Cerebellar nuclear complex (tissue), 1 donor: ENCODE measurements around the gene ADAM10.

Experiments
- DNase-seq, 2 experiments: peaks; one replicate each; lab custom pipeline; 2025; lab: John Stamatoyannopoulos, UW

ADAM10 gene

DNA sequence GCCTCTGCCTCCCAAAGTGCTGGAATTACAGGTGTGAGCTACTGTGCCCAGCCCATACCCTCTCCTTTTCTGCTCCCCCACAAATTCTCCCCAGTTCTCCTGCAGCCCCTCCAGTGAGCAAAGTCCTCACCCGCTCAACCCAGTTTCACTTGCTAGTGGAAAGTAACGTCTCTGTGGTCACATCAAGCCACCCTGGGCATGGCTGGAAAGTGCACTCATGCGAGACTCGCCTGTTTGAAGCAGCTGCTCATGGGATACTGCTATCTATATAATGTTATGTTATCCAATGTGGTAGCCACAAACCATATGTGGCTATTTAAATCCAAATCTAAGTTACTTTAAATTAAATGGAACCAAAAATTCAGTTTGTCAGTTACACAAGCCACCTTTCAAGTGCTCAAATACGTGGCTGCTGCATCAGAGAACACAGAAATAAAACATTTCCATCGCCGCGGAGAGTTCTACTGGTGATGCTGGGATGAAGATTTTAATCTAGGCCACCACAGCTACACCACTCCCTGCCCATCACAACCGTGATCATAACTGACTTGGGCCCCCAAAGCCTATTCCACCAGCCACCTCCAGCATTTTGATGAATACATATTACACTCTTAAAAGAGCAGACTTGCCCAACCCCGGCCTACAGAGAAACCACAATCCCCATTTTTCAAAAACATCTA is 198.3 kb downstream of the ADAM10 start:
- no peak for DNase-seq

DNA sequence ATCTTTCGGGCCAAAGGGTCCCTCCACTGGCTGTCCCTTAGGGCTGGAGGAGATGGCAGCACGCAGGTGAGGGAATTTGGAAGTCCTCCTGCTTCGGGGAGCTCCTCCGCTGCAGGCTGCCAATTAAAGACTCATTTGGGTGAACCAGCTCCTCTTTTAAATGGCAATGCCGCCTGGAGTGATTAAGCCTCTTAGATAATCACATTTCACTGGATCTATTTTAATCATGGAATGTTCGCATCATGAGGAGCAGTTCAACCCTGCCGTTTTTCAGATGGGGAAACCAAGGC is 199.8 kb downstream of the ADAM10 start:
- DNase-seq, result no peak

DNA sequence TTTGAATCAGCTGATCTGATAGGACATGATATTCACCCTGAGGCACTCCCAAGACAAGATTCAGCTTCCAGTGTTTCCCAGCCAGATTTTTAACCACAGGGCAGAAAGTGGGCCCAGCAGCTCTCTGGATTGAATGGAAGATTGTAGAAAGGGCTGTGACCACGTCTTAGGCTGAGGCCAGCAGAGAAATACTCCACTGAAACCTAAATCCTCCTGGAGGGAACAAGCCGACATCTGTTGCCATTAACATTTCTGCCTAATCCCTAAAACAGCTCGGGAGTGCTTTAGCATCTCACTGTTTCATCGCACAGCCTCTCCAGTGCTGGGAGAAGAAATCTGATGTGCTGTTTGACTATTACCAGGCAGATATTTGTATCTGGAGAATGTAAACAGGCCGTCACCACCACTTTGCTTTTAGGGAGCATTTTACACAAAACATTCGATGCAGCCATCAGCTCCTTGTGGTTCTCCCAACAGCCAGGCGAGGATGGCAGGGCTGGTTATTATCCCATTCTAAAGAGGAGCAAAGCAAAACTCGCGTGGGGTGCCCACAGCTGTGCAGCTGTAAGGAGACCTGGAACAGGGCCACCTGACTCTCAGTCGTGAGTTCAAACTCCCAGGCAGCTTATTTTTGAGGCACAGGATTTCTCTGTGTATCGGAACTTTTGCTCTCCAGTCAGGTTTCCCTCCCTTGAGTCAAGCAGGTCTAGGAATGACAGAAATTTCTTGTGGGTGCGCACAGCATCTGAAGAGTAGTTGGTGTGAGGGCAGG is 200.3 kb downstream of the ADAM10 start:
- DNase-seq, result no peak

DNA sequence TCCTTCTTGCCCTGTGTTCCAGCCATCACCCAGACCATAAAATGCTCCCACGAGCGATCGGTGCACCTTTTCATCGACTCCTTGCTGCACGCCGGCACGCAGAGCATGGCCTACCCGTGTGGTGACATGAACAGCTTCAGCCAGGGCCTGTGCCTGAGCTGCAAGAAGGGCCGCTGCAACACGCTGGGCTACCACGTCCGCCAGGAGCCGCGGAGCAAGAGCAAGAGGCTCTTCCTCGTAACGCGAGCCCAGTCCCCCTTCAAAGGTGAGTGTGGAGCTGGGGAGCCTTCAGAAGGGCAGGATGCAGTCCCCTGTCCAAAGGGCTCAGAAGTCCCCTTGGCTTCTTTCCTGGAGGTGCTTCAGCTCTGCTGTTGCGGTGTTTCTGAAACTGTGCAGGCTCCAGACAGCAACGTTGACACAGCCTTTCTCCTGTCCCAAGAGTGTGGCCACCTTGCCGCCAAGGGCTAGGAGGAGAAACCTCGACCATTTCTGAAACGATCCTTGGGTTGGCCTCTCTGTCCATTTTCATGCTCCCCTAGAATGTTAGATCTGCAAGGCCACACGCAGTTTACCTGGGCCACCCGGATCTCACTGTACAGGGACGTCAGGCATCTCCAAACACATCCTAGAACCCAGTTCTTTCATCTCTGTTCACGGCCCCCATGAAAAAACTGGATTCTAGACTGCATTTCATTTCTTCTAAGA is 201.0 kb downstream of the ADAM10 start:
- no peak for DNase-seq

DNA sequence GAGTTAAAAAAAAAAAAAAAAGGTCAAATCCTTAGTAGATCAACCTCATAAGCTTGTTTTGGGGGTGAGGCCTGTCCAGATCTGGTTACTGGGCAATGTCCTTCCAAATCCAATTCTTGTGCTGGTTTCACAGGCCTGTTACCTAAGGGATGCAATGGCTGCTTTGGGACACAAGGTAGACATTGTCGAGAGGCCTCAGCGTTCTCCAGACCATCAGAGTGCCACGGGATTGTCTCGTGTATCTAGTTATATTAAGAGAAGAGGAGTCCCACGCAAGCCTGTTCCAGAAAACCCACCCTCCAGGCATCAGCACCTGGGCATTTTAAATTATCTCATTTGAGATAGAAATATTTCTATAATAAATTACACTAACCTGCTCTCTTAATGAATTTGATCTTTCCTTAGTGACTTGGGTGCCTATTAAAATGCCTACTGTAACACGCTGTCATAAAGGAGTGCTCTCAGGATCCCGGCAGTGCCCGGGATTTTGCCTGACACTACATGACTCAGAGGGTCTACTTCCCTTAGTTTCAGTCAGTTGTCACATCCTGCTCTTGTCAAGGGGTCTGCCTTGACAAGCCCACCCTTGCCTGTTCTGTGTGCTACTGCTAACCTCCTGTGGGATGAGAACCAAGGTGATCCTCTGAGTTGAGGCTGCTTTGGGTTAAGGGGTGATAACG is 201.7 kb downstream of the ADAM10 start:
- DNase-seq, result no peak

DNA sequence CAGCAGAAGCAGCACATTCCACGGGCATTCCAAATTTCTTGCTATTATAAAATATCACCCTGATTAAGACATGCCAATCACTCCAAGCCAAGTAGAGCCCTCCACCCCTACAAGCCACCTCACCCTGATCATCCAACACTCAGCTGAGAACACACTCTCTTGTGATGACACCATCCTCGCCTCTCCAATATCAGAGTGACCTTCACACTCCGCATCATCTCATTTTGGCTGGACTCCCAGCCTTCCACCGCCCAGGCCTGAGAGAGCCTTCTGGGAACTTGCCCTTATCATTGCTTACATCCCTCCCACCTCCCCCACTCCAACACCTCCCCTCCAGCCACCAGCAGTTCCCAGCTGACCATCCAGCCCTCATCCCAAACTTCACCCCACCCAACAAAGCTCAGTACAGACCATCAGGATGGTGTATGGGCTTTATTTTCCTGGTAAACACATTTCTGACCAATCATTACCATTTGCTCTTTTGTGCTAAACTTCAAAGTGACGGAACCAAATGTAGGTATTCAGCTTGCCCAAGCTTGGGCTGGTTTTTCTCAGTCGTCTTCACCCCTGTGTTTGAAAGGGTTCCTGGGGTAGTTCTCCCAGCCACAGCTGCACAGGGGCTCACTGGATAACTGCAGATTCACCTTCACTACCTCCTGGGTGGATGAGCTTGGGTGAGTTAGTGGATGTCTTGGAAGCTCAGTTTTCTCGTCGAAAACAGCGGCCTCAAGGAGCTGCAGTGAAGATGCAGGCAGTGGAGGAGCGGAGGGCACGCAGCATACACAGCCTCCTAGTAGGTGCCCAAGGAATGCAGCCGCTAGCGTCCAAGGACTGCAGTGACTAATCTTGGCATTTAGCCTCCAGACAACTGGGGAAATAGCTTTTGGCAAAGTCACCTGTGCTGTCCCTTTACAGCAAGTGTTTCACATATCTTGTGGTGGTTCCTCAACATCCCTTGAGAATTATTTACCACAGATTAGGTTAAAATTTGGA is 202.6 kb downstream of the ADAM10 start:
- DNase-seq, result no peak

DNA sequence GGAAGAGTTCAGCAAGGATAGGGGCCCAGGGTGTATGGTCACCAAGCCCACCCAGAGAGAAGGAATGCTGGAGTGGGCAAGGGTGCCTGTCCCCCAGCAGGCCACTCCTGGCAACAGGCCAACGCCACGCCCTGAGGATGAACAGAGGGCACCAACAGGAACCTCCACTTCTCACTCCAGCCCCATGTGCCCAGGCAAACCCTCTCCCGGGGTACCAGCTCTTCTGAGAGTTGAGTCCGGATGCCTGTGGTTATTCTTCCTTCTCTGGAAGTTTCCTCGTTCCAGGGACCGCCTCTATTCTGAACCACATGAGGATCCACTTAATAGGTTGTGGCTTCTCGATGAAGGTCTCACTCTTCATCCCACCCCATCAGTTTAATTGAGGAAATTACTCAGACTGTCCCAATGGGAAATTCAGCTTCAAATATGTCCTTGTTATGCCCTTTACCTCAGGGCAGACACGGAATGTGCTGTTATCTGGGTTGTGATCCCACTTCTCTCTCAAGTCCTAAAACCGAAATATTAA is 203.4 kb downstream of the ADAM10 start:
- DNase-seq, result no peak

DNA sequence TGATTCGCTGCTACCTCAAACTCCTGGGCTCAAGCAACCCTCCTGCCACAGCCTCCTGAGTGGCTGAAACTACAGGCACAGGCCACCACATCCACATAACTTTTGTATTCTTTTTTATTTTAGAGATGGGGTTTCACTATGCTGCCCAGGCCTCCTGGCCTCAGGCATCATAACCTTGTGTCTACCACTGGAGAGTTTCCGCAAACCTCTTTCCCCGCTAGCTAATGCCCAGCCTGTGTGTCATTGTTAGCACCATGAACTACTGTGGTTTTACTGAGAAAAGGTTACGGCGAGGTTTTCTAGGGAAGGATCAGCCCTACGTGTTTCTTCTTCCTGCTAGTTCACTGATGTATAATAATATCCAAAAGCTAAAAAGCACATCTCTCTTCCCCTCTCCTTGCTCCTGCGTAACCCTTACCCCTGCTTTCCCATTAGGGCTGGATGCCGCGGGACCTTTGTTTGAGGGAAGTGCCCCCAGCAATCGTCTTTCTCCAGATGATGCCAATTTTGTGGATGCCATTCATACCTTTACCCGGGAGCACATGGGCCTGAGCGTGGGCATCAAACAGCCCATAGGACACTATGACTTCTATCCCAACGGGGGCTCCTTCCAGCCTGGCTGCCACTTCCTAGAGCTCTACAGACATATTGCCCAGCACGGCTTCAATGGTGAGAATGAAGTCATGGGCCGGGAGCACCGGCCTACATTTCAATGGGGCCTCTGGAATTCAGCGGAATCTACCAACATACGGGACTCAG is 204.0 kb downstream of the ADAM10 start:
- no peak for DNase-seq

DNA sequence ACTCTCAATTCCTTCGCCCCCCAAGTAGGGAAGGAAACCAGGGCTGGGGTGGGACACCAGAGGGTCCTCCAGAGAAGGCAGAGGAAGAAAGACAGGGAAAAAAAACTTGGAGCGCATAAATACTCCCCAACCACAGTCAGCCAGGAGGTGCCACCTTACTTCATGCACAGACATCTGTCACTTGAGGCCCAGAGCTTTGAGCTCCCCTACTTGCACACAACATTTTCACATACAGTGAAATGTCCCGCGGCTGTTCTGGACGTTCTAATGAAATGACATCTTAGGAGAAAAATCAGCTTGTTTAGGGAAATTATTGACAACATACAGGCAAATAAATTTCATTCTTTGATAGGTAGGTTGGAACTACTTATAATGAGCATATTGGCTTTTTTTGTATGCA is 204.8 kb downstream of the ADAM10 start:
- no peak for DNase-seq

DNA sequence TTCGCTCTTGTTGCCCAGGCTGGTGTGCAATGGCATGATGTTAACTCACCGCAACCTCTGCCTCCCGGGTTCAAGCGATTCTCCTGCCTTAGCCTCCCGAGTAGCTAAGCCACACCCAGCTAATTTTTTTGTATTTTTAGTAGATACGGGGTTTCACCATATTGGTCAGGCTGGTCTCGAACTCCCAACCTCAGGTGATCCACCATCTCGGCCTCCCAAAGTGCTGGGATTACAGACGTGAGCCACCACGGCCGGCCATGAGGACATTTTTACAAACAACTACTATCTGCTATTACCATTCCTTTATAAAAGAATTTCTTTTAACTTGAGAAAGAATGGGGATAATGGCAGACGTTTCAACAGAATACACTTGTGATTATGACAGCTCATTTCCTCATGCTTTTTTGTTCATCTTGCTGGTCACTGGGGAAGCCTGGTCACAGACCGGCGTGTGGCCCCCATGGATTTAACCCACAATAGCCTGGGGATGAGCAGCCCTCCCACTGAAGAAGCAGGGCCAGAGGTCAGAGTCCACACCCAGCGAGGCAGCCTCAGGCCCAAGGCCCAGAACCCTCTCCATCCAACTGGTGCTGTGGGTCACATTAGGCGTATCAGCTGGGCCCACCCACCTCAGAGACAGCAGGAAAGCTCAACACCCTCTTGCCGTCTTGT is 205.7 kb downstream of the ADAM10 start:
- no peak for DNase-seq

DNA sequence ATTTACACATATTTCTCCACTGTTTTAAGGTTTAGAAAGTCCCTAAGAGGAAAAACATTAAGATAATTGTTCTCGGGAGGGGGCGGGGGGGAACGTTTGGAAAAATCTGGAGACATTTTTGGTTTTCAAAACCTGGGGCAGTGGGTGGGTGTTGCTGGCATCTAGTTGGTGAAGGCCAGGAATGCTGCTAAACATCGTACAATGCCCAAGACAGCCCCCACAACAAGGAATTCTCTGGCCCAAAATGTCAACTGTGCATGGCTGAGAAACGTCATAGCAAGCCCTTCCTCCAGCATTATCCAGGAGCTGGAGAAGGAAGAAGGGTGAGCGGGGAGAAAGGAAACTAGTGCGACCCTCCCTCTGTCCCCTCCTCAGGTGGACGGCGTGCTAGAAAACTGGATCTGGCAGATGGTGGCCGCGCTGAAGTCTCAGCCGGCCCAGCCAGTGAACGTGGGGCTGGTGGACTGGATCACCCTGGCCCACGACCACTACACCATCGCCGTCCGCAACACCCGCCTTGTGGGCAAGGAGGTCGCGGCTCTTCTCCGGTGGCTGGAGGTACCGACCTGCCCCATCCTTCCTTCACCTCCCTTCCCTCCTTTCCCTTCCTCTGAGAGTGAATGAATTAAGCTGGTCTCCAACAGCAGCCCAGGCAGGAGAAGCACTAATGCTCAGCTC is 208.0 kb downstream of the ADAM10 start:
- no peak for DNase-seq

DNA sequence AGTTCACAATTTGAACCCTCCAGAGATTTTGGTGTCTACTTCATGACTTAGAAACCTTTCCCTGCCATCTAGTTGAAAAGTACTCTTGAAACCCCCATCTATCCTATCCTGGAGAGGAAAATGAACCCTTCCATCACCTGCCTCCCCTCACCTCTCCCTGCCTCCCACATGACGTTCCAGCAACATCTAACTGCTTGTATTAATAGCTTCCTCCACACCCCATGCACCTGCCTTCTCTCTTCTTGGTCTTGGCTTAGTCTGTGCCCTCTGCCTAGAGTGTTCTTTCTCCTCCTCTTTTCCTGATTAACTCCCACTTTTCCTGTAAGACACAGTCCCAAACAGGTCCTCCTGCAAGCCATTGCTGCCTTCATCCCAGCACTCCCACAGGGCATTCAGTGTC is 210.0 kb downstream of the ADAM10 start:
- DNase-seq, result no peak

DNA sequence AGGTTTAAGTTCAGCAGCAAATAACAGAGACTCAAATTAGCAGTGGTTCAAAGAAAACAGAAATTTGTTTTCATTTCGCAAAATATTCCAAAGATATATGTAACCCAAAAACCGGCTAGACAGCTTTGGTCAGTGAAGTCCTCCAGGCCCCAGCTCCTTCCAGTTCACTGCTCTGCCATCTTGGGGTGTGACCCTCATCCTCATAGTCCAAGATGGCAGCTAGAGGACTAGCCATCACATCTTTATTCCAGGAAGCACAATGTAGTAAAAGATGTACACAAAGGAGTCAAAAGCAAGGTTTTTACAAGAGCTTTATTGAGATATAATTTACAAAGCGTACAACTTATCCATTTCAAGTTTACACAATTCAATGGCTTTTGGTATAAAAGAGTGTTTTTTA is 210.6 kb downstream of the ADAM10 start:
- no peak for DNase-seq
